Left lung (tissue), 10 donors: Measurements from ENCODE around the gene KLF11. TPM values are rescaled to one million over a fixed set of nuclear protein-coding genes. Genes with fewer than 3 reads are reported as not detected.

Experiments used
- ATAC-seq: fragments of 200-7000 bp; cut with Tn5 transposase; one replicate; pipeline ENCODE4 v1.9.1; 2020; ENCODE audit warnings: moderate library complexity
- DNase-seq, 4 donors: peaks; one replicate each; pipeline ENCODE4 v3.0.0-alpha.2; 2013 to 2020
- H3K27ac ChIP-seq, 2 donors: fragments of 200-600 bp; sonication (generic) in 1 of 2; one replicate each; pipeline versions ENCODE4 v1.5.0 to v1.8.0; 2020 to 2021
- H3K27me3 ChIP-seq, 2 donors: fragments of 200-600 bp; sonication (generic) in 1 of 2; one replicate each; pipeline versions ENCODE4 v1.5.0 to v1.8.0; 2020 to 2021
- H3K36me3 ChIP-seq, 2 donors: fragments of 200-600 bp; sonication (generic) in 1 of 2; one replicate each; pipeline versions ENCODE4 v1.5.0 to v1.8.0; 2020 to 2021
- H3K4me1 ChIP-seq, 2 donors: fragments of 200-600 bp; one replicate each; pipeline ENCODE4 v1.8.0; 2021
- H3K4me3 ChIP-seq, 2 donors: fragments of 200-600 bp; sonication (generic) in 1 of 2; one replicate each; pipeline versions ENCODE4 v1.5.0 to v1.8.0; 2020 to 2021; ENCODE audit warnings: mild to moderate bottlenecking in 1 of 2
- H3K9me3 ChIP-seq, 2 donors: fragments of 200-600 bp; sonication (generic) in 1 of 2; one replicate each; pipeline versions ENCODE4 v1.5.0 to v1.8.0; 2020 to 2021
- CTCF ChIP-seq, 2 donors: fragments of 200-600 bp; sonication (generic) in 1 of 2; IDR thresholded peaks; one replicate each; pipeline versions ENCODE4 v1.5.0 to v1.8.0; 2021; ENCODE audit warnings: antibody characterized with exemption in 2 of 2
- intact Hi-C, 2 donors: fragments of 100-400 bp; cut with DNase I; formaldehyde crosslinking; loops; one replicate each; pipeline versions ENCODE4 v1.11.2 to v1.14.2; 2022
- polyA plus RNA-seq, 6 donors: library from polyadenylated mRNA; unstranded; fragments of 120-200 nt; gene quantifications; one replicate each; pipeline ENCODE4 v1.2.1, GENCODE V29; 2013; ENCODE audit not compliant: insufficient read length in 6 of 6
- total RNA-seq, 2 donors: library from RNA; stranded (reverse); fragmentation: NEBNext Ultra II Directional; extraction: Animal tissue kit (Norgen Biotek cat#: 25700); gene quantifications; one replicate each; pipeline ENCODE4 v1.2.1, GENCODE V29; 2021
- donor health status: DM: no; HTN: yes; CAD: no.
- donor health status: DM: no; HTN: no; CAD: no.

The KLF11 gene
- total and polyA plus RNA-seq, 8 donors = 15.7 to 23.0 (median 20.0) TPM

GRCh38 chr2:10047616-10048500 lies 4.5 kb downstream of the KLF11 start:
- DNase-seq (peak in 1 of 4 donors; percentile 46), ATAC-seq (no peak)
- H3K4me1 ChIP-seq = peaks cover 3 to 60% of the 10 kb centered on the region in 2 donors
- TF ChIP-seq CTCF (IDR thresholded peaks at IDR 0.05) = no peak
- intact Hi-C loops = loop anchor here in 1 of 2 donors (5.0 to 10.0 kb wide), 2 partner anchors 63 to 231 kb away; no protein-coding TSS in a partner anchor
- H3K27me3 ChIP-seq = no peaks in the 10 kb centered on the region
- no peak overlapping the region for H3K27ac ChIP-seq
- H3K4me3 ChIP-seq = no peak overlapping the region
- no peaks in the 10 kb centered on the region for H3K9me3 ChIP-seq
- H3K36me3 ChIP-seq = peaks cover 0 to 59% of the 10 kb centered on the region in 2 donors

GRCh38 chr2:10048501-10049171 lies 5.3 kb downstream of the KLF11 start:
- peaks cover 0 to 65% of the 10 kb centered on the region in 2 donors for H3K36me3 ChIP-seq
- no peak overlapping the region for H3K27ac ChIP-seq
- DNase-seq = peak in 3 of 4 donors; percentile 47 to 76 (median 60)
- TF ChIP-seq CTCF (IDR thresholded peaks at IDR 0.05) = peak; percentile 54 to 55
- ATAC-seq = peak; percentile 48
- no peak overlapping the region for H3K4me3 ChIP-seq
- H3K27me3 ChIP-seq = no peaks in the 10 kb centered on the region
- H3K9me3 ChIP-seq = no peaks in the 10 kb centered on the region
- peaks cover 3 to 67% of the 10 kb centered on the region in 2 donors for H3K4me1 ChIP-seq
- intact Hi-C loops = loop anchor here in 1 of 2 donors (5.0 to 10.0 kb wide), 2 partner anchors 64 to 231 kb away; no protein-coding TSS in a partner anchor

- Histone ChIP-seq H3K9me3 (no peaks in the 10 kb centered on the region), H3K36me3 (peaks cover 0 to 65% of the 10 kb centered on the region in 2 donors), H3K27ac (no peak overlapping the region), H3K4me1 (peaks cover 4 to 66% of the 10 kb centered on the region in 2 donors), H3K4me3 (no peak overlapping the region), H3K27me3 (no peaks in the 10 kb centered on the region)
- ATAC-seq (no peak), DNase-seq (peak in 1 of 4 donors; percentile 45)
- intact Hi-C loops = no loop called here
- no peak for TF ChIP-seq CTCF (IDR thresholded peaks at IDR 0.05)
These were observed 8.9 kb downstream of the KLF11 start for GRCh38 chr2:10052216-10052615.

GRCh38 chr2:10053351-10053750 lies 10.0 kb downstream of the KLF11 start:
- peak in 1 of 4 donors; percentile 46 for DNase-seq
- Histone ChIP-seq H3K36me3 (peaks cover 0 to 53% of the 10 kb centered on the region in 2 donors), H3K27me3 (no peaks in the 10 kb centered on the region), H3K9me3 (no peaks in the 10 kb centered on the region), H3K27ac (no peak overlapping the region), H3K4me3 (no peak overlapping the region), H3K4me1 (peaks cover 10 to 63% of the 10 kb centered on the region in 2 donors)
- TF ChIP-seq CTCF (IDR thresholded peaks at IDR 0.05) = no peak
- ATAC-seq = no peak
- intact Hi-C loops = no loop called here

- peaks cover 0 to 46% of the 10 kb centered on the region in 2 donors for H3K36me3 ChIP-seq
- no peak overlapping the region for H3K27ac ChIP-seq
- no peaks in the 10 kb centered on the region for H3K9me3 ChIP-seq
- H3K4me1 ChIP-seq = peaks cover 8 to 54% of the 10 kb centered on the region in 2 donors
- no peak for TF ChIP-seq CTCF (IDR thresholded peaks at IDR 0.05)
- intact Hi-C loops = no loop called here
- H3K27me3 ChIP-seq = no peaks in the 10 kb centered on the region
- H3K4me3 ChIP-seq = no peak overlapping the region
- DNase-seq (peak in 1 of 4 donors; percentile 61), ATAC-seq (no peak)
These were observed 11.1 kb downstream of the KLF11 start for GRCh38 chr2:10054424-10054823.
